ENCODE data around the gene PLEKHA5. TPM values are rescaled to one million over a fixed set of nuclear protein-coding genes. Genes with fewer than 3 reads are reported as not detected.

PLEKHA5 gene
- total and polyA plus RNA-seq, 2 experiments from 2014 or later: 82.8 to 112 TPM

GRCh38 chr12:19397534-19397933 lies 268.0 kb downstream of the PLEKHA5 start (continued):
- no peak for TF ChIP-seq STAT1 (IDR thresholded peaks at IDR 0.05; ENCODE audit: unreplicated experiment)

GRCh38 chr12:19398376-19399363 lies 269.1 kb downstream of the PLEKHA5 start:
- H3K27ac Mint-ChIP-seq: no peak overlapping the region
- H2AFZ ChIP-seq: peak overlapping the region; percentile 38; the same call in 1 of the 2 replicates
- no peaks in the 10 kb centered on the region for H3K36me3 ChIP-seq (ENCODE audit: insufficient read depth)
- no peaks in the 10 kb centered on the region for H3K9me3 Mint-ChIP-seq
- H4K20me1 ChIP-seq (replicated peaks; ENCODE audit: insufficient read depth): no peaks in the 10 kb centered on the region
- DNase-seq (ENCODE audit: low spot score) (no peak), ATAC-seq (no peak)
- H3K27me3 Mint-ChIP-seq (ENCODE audit: insufficient read depth, low read depth, poor library complexity): no peaks in the 10 kb centered on the region
- no peak overlapping the region for H3K27ac ChIP-seq (ENCODE audit: low read depth)
- no peaks in the 10 kb centered on the region for H3F3A ChIP-seq (replicated peaks; ENCODE audit: low read depth)
- no peaks in the 10 kb centered on the region; the same call in 1 of the 2 replicates for H3K4me1 ChIP-seq (ENCODE audit: insufficient read depth)
- H3K36me3 Mint-ChIP-seq (ENCODE audit: low read depth): no peaks in the 10 kb centered on the region
- no peak overlapping the region for H3K4me3 Mint-ChIP-seq
- H3K27me3 ChIP-seq (ENCODE audit: insufficient read depth): no peaks in the 10 kb centered on the region
- H3K4me3 ChIP-seq: no peak overlapping the region
- H3K79me2 ChIP-seq (replicated peaks; ENCODE audit: insufficient read depth): no peaks in the 10 kb centered on the region
- H3K4me2 ChIP-seq: no peak overlapping the region
- H3K4me1 Mint-ChIP-seq: peaks cover 4% of the 10 kb centered on the region; the same call in 2 of the 3 replicates
- no peaks in the 10 kb centered on the region for H3K9me2 ChIP-seq (ENCODE audit: insufficient read depth)
- TF ChIP-seq POLR2AphosphoS5 (IDR thresholded peaks at IDR 0.05; ENCODE audit: low read depth) (no peak), EZH2 (IDR thresholded peaks at IDR 0.05; ENCODE audit: low read depth, unreplicated experiment) (no peak), JUNB (IDR thresholded peaks at IDR 0.05; ENCODE audit: unreplicated experiment) (no peak), ZNF114 (CRISPR knock-in tag; IDR thresholded peaks at IDR 0.05) (no peak), ZNF462 (CRISPR knock-in tag; IDR thresholded peaks at IDR 0.05) (no peak), EZH2phosphoT487 (IDR thresholded peaks at IDR 0.05; ENCODE audit: unreplicated experiment) (no peak), NANOG (IDR thresholded peaks at IDR 0.05; ENCODE audit: borderline replicate concordance) (no peak), ZNF331 (CRISPR knock-in tag; IDR thresholded peaks at IDR 0.05; ENCODE audit: low read depth) (no peak), ETS1 (IDR thresholded peaks at IDR 0.05) (no peak), CTCF (conservative IDR thresholded peaks at IDR 0.05; ENCODE audit: low read depth in 2 of 2) (no peak), STAT1 (IDR thresholded peaks at IDR 0.05; ENCODE audit: unreplicated experiment) (no peak), CREB1 (CRISPR knock-in tag; IDR thresholded peaks at IDR 0.05; ENCODE audit: low read depth) (no peak)

All from GM23338 (cell line).